B cell (primary cell): ENCODE data around the gene MT3. TPM values are rescaled to one million over a fixed set of nuclear protein-coding genes. Genes with fewer than 3 reads are reported as not detected.

Experiments used
- ATAC-seq: fragments of 200-7000 bp; cut with Tn5 transposase; one replicate; pipeline ENCODE4 v1.10.0; 2021; ENCODE audit warnings: low read depth, mild to moderate bottlenecking, moderate number of reproducible peaks, moderate library complexity
- CTCF ChIA-PET: fragments of 350-600 bp; sonication (Branson Sonifier 250); formaldehyde crosslinking; loops from one replicate; lab custom pipeline; 2021; ENCODE audit warnings: antibody characterized with exemption, inconsistent platforms; lab: Charles Lee
- POLR2A ChIA-PET: fragments of 350-600 bp; sonication (Branson Sonifier 250); formaldehyde crosslinking; loops from one replicate; lab custom pipeline; 2021; ENCODE audit warnings: antibody characterized with exemption; lab: Charles Lee
- DNase-seq: peaks from one replicate; pipeline ENCODE4 v3.0.0; 2013
- H2AFZ ChIP-seq: 2 replicates; pipeline ENCODE4 v1.6.1; 2012; ENCODE audit warnings: mild to moderate bottlenecking, low read depth, low read length; ENCODE audit not compliant: insufficient read depth, poor library complexity, severe bottlenecking
- H3K27ac ChIP-seq, 2 donors: 1 replicate in 1 of 2; 2 replicates in 1 of 2; pipeline ENCODE4 v1.5.1; 2012 to 2013; ENCODE audit warnings: low read length in 2 of 2, mild to moderate bottlenecking in 2 of 2, moderate library complexity in 1 of 2
- H3K27me3 ChIP-seq, 4 experiments: fragments of 200-600 bp in 1 of 4; sonication (generic) in 1 of 4; replicated peaks in 1 of 4; 1 replicate in 2 of 4; 2 replicates in 2 of 4; pipeline versions ENCODE4 v1.6.1 to v1.7.0; 2013 to 2016; ENCODE audit warnings: low read length in 3 of 4, mild to moderate bottlenecking in 2 of 4, mixed read lengths in 1 of 4, moderate library complexity in 1 of 4; ENCODE audit not compliant: insufficient read depth in 4 of 4, control insufficient read depth in 3 of 4; ENCODE audit errors: control extremely low read depth in 1 of 4
- H3K36me3 ChIP-seq, 2 experiments: replicated peaks in 1 of 2; 1 replicate in 1 of 2; 2 replicates in 1 of 2; pipeline versions ENCODE4 v1.6.1 to v1.7.1; 2013; ENCODE audit warnings: low read length in 1 of 2; ENCODE audit not compliant: insufficient read depth in 2 of 2, control insufficient read depth in 1 of 2; ENCODE audit errors: control extremely low read depth in 1 of 2, extremely low read depth in 1 of 2
- H3K4me1 ChIP-seq, 2 donors: fragments of 200-600 bp in 1 of 2; sonication (generic) in 1 of 2; 1 replicate in 1 of 2; 2 replicates in 1 of 2; pipeline versions ENCODE4 v1.5.1 to v1.6.1; 2013 to 2017; ENCODE audit warnings: low read length in 2 of 2; ENCODE audit not compliant: control insufficient read depth in 2 of 2, insufficient read depth in 2 of 2
- H3K4me2 ChIP-seq: replicated peaks from 2 replicates; pipeline ENCODE3; 2012; ENCODE audit warnings: mild to moderate bottlenecking, low read depth, low read length; ENCODE audit not compliant: poor library complexity, severe bottlenecking
- H3K4me3 ChIP-seq, 5 experiments: fragments of 200-600 bp in 1 of 5; sonication (generic) in 1 of 5; 1 replicate in 3 of 5; 2 replicates in 2 of 5; pipeline versions ENCODE4 v1.5.1 to v1.7.0; 2011 to 2016; ENCODE audit warnings: low read length in 4 of 5, mild to moderate bottlenecking in 4 of 5, low read depth in 2 of 5, control low read depth in 1 of 5, moderate library complexity in 1 of 5; ENCODE audit not compliant: insufficient read depth in 1 of 5; ENCODE audit errors: control extremely low read depth in 1 of 5, extremely low read depth in 1 of 5
- H3K79me2 ChIP-seq: fragments of 200-600 bp; sonication (generic); one replicate; pipeline ENCODE4 v1.6.0; 2016; ENCODE audit warnings: low read length; ENCODE audit not compliant: control insufficient read depth, insufficient read depth
- H3K9ac ChIP-seq: fragments of 200-600 bp; sonication (generic); 2 replicates; pipeline ENCODE4 v1.6.1; 2017; ENCODE audit warnings: mild to moderate bottlenecking, low read length, moderate library complexity
- H3K9me3 ChIP-seq, 3 donors: one replicate each; pipeline versions ENCODE4 v1.6.1 to v1.7.1; 2013; ENCODE audit warnings: low read length in 2 of 3; ENCODE audit not compliant: control insufficient read depth in 2 of 3, insufficient read depth in 1 of 3; ENCODE audit errors: control extremely low read depth in 1 of 3
- H4K20me1 ChIP-seq: 2 replicates; pipeline ENCODE4 v1.6.0; 2012; ENCODE audit warnings: mild to moderate bottlenecking, low read length; ENCODE audit not compliant: insufficient read depth, control insufficient read depth, poor library complexity, severe bottlenecking
- H3K27ac Mint-ChIP-seq: one replicate; pipeline ENCODE4 v1.8.0; 2021; ENCODE audit warnings: mixed read lengths
- H3K27me3 Mint-ChIP-seq: one replicate; pipeline ENCODE4 v1.8.0; 2021; ENCODE audit warnings: mixed read lengths
- H3K4me1 Mint-ChIP-seq: one replicate; pipeline ENCODE4 v1.8.0; 2021; ENCODE audit warnings: mixed read lengths
- H3K4me3 Mint-ChIP-seq: one replicate; pipeline ENCODE4 v1.8.0; 2021; ENCODE audit warnings: mixed read lengths
- H3K9me3 Mint-ChIP-seq: one replicate; pipeline ENCODE4 v1.8.0; 2022; ENCODE audit warnings: mixed read lengths; ENCODE audit not compliant: insufficient read depth
- CTCF ChIP-seq: fragments of 200-600 bp; IDR thresholded peaks from one replicate; pipeline ENCODE4 v1.8.0; 2022; ENCODE audit warnings: antibody characterized with exemption, mild to moderate bottlenecking
- EZH2 ChIP-seq: IDR thresholded peaks from 2 replicates; pipeline ENCODE4 v1.6.1; 2012; ENCODE audit warnings: borderline replicate concordance, low read depth, mild to moderate bottlenecking, moderate library complexity, low read length; ENCODE audit not compliant: insufficient read depth, poor library complexity, severe bottlenecking
- WGBS: methylation state at CpG from one replicate; pipeline ENCODE4 v1.1.5; 2013; ENCODE audit warnings: missing lambda C conversion rate; ENCODE audit not compliant: insufficient coverage; 5-methylcytosine and 5-hydroxymethylcytosine counted together
- intact Hi-C: fragments of 100-400 bp; cut with micrococcal nuclease; formaldehyde crosslinking; loops from one replicate; pipeline ENCODE4 v1.10.0; 2022
- polyA minus RNA-seq: library from RNA; depleted of rRNA, polyadenylated mRNA; stranded (reverse); fragments of >200 nt; gene quantifications from 2 replicates; pipeline ENCODE4 v1.2.3, GENCODE V29; 2012
- polyA plus RNA-seq: library from polyadenylated mRNA; depleted of rRNA; stranded (reverse); fragments of >200 nt; gene quantifications from 2 replicates; pipeline ENCODE4 v1.2.3, GENCODE V29; 2012
- total RNA-seq, 2 donors: library from RNA; stranded (reverse); fragments of 120-200 nt in 1 of 2; gene quantifications; 1 replicate in 1 of 2; 2 replicates in 1 of 2; pipeline versions ENCODE4 v1.2.3 to v1.2.4, GENCODE V29; 2013 to 2022

The MT3 gene
- not detected in 2 replicates for total RNA-seq
- 0.58 TPM for total RNA-seq (2013)
- not detected in 2 replicates for polyA plus RNA-seq
- not detected in 2 replicates for polyA minus RNA-seq

GRCh38 chr16:56589141-56590039 lies at the start of gene MT3:
Gene MT3 (plus strand): TSS chr16:56589528. CDS start chr16:56589591, 63 bp downstream.
- no peak within 1 kb of the TSS for H2AFZ ChIP-seq
- WGBS = 6% methylated on average over 87 of the region's 87 CpGs

GRCh38 chr16:56539656-56540055 lies 49.7 kb upstream of the MT3 start:
- Mint-ChIP-seq H3K4me1 (no peaks in the 10 kb centered on the region), H3K27ac (no peak overlapping the region), H3K9me3 (peaks cover 2% of the 10 kb centered on the region), H3K4me3 (no peak overlapping the region), H3K27me3 (peaks cover 44% of the 10 kb centered on the region)
- no peak for ATAC-seq
- ChIA-PET POLR2A (no interaction called here), CTCF (no interaction called here)
- WGBS = 80% methylated on average over 1 of the region's 4 CpGs
- Histone ChIP-seq H3K79me2 (no peaks in the 10 kb centered on the region), H3K4me2 (no peak overlapping the region), H3K4me3 (no peak overlapping the region), H3K9me3 (no peaks in the 10 kb centered on the region), H2AFZ (no peak overlapping the region), H3K9ac (no peak overlapping the region), H3K27ac (no peak overlapping the region), H3K4me1 (no peaks in the 10 kb centered on the region), H3K36me3 (no peaks in the 10 kb centered on the region), H3K27me3 (peaks cover 0 to 8% (median 2%) of the 10 kb centered on the region in 4 experiments), H4K20me1 (no peaks in the 10 kb centered on the region)
- intact Hi-C loops = no loop called here
- TF ChIP-seq CTCF (no peak), EZH2 (no peak)
- DNase-seq = no peak

More at GRCh38 chr16:56589141-56590039, at the start of gene MT3:
- intact Hi-C loops = no loop called here
- Mint-ChIP-seq H3K27ac (no peak within 1 kb of the TSS), H3K27me3 (peaks cover 56% of the 10 kb centered on the region), H3K4me1 (peaks cover 7% of the 10 kb centered on the region), H3K4me3 (peak within 1 kb of the TSS; percentile 54), H3K9me3 (no peaks in the 10 kb centered on the region)
- Histone ChIP-seq H3K27me3 (peaks cover 0 to 30% (median 13%) of the 10 kb centered on the region in 4 experiments), H3K9ac (no peak within 1 kb of the TSS), H3K27ac (no peak within 1 kb of the TSS), H3K4me2 (peak within 1 kb of the TSS; percentile 49), H3K9me3 (peaks cover 0 to 11% (median 1%) of the 10 kb centered on the region in 3 donors), H3K4me1 (peaks cover 6 to 8% of the 10 kb centered on the region in 2 donors), H4K20me1 (no peaks in the 10 kb centered on the region), H3K79me2 (no peaks in the 10 kb centered on the region), H3K36me3 (no peaks in the 10 kb centered on the region), H3K4me3 (no peak within 1 kb of the TSS)
- ChIA-PET POLR2A (no interaction called here), CTCF (no interaction called here)
- DNase-seq = no peak
- no peak for TF ChIP-seq EZH2
- ATAC-seq = no peak
